ENCODE data around the gene NOS1. TPM values are rescaled to one million over a fixed set of nuclear protein-coding genes. Genes with fewer than 3 reads are reported as not detected.

Gene NOS1
- total and polyA plus RNA-seq, 2 of the 8 experiments (the other 6 are each of a cell fraction or from before 2014, with no cell fraction given) = 1.5 to 2.0 TPM

DNA sequence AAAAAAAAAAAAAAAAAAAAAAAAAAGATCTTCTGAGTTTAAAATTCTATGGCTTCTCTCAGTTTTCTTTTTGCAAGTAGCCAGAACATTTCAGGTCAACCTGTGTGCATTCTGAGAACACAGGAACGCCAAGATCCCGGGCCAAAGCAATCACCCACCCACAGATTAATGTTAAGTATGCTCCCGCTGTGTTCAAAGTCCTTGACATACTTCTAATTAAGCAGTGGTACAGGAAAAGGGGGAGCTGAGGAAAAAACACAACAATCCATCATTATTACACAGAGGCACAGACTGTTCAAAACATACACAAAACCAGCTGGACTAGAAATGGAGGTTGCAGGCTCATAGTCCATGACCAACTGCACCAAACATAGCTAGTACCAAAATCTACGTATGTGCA is 174.0 kb downstream of the NOS1 start:
- no peak overlapping the region for H3K56ac ChIP-seq (replicated peaks; ENCODE audit: insufficient read length, low read depth, low read length)
- no peak overlapping the region for H3K9ac ChIP-seq (replicated peaks in 1 of 4; ENCODE audit: extremely low read depth in 1 of 4, low read depth in 3 of 4, low read length in 3 of 4)
- H2AK5ac ChIP-seq (ENCODE audit: low read depth, low read length) = no peak overlapping the region
- peaks cover 7 to 39% of the 10 kb centered on the region in 2 experiments; a peak in 3 of 4 replicates for H3K79me2 ChIP-seq (ENCODE audit: control insufficient read depth in 1 of 2, insufficient read depth in 2 of 2, low read length in 2 of 2)
- H3K9me3 ChIP-seq (ENCODE audit: insufficient read depth in 2 of 2, low read depth in 1 of 2, low read length in 1 of 2) = no peaks in the 10 kb centered on the region
- H4K91ac ChIP-seq (replicated peaks; ENCODE audit: insufficient read length, low read length) = no peak overlapping the region
- H3K27ac ChIP-seq (ENCODE audit: low read depth, low read length) = no peak overlapping the region
- no peak overlapping the region for H2BK5ac ChIP-seq (ENCODE audit: low read depth, low read length)
- peaks cover 10 to 40% (median 26%) of the 10 kb centered on the region in 4 experiments; a peak in 6 of 8 replicates for H3K36me3 ChIP-seq (ENCODE audit: control insufficient read depth in 2 of 4, insufficient read depth in 4 of 4, low read length in 3 of 4)
- no peak overlapping the region for H3K14ac ChIP-seq (ENCODE audit: insufficient read length)
- peaks cover 13% of the 10 kb centered on the region; the same call in 1 of the 2 replicates for H3K23me2 ChIP-seq (ENCODE audit: low read depth, low read length)
- H3K4me1 ChIP-seq (replicated peaks in 1 of 4; ENCODE audit: control insufficient read depth in 3 of 4, insufficient read depth in 4 of 4, low read length in 3 of 4) = peaks cover 2 to 9% (median 4%) of the 10 kb centered on the region in 4 experiments; a peak in 5 of 7 replicates
- no peak for FAIRE-seq
- H3K27me3 ChIP-seq (replicated peaks in 1 of 4; ENCODE audit: control insufficient read depth in 3 of 4, extremely low read depth in 1 of 4, insufficient read depth in 3 of 4, low read length in 3 of 4) = peaks cover 0 to 2% (median 0%) of the 10 kb centered on the region in 4 experiments; a peak in 1 of 7 replicates
- DNase-seq (ENCODE audit: low read depth in 1 of 2, low spot score in 2 of 2) = no peak
- H3K79me1 ChIP-seq (ENCODE audit: low read depth, low read length) = peaks cover 8% of the 10 kb centered on the region
- H2BK12ac ChIP-seq (ENCODE audit: low read depth, low read length) = no peak overlapping the region
- H2BK20ac ChIP-seq (ENCODE audit: low read length) = no peak overlapping the region
- no peak overlapping the region for H3K4me3 ChIP-seq (ENCODE audit: extremely low read depth in 1 of 4, insufficient read depth in 2 of 4, low read depth in 3 of 4, low read length in 4 of 4)
- ChIA-PET POLR2A (ENCODE audit: partially characterized antibody) (interaction anchor here (1.0 to 1.5 kb wide), 2 partner anchors 13 to 27 kb away, joined by 3 to 4 read pairs; no protein-coding TSS in a partner anchor), CTCF (ENCODE audit: partially characterized antibody) (interaction anchor here (0.7 kb wide), 1 partner anchor 76 kb away, joined by 3 read pairs; no protein-coding TSS in a partner anchor)
- H2BK15ac ChIP-seq (ENCODE audit: low read length) = no peak overlapping the region
- peaks cover 0 to 10% of the 10 kb centered on the region in 2 experiments for H4K20me1 ChIP-seq (replicated peaks in 1 of 2; ENCODE audit: control insufficient read depth in 1 of 2, insufficient read depth in 2 of 2, low read length in 2 of 2)
- no peak overlapping the region for H3K23ac ChIP-seq (ENCODE audit: insufficient read length)
- H3K18ac ChIP-seq (ENCODE audit: extremely low read depth, low read length) = no peak overlapping the region
- no peak overlapping the region for H2AFZ ChIP-seq (ENCODE audit: low read length)
- H4K5ac ChIP-seq (ENCODE audit: insufficient read length, low read depth, low read length) = no peak overlapping the region
- H4K8ac ChIP-seq (ENCODE audit: extremely low read depth, insufficient read depth, low read length) = no peak overlapping the region
- WGBS, 2 experiments (ENCODE audit: extremely low coverage in 1 of 2, insufficient coverage in 1 of 2, insufficient read length in 1 of 2, insufficient replicate concordance in 2 of 2, low coverage in 1 of 2, low lambda C conversion rate in 2 of 2, missing lambda C conversion rate in 1 of 2) = 88% methylated on average over 4 of the region's 4 CpGs; no CpG with 5 or more reads in 1 of the 2 experiments
- H2BK120ac ChIP-seq (replicated peaks; ENCODE audit: low read depth, low read length) = no peak overlapping the region
- H3K4me2 ChIP-seq (ENCODE audit: insufficient read depth in 1 of 2, low read depth in 2 of 2, low read length in 2 of 2) = no peak overlapping the region
- no peak overlapping the region for H3K4ac ChIP-seq (replicated peaks; ENCODE audit: insufficient read length, low read depth, low read length)
- TF ChIP-seq SIN3A (conservative IDR thresholded peaks at IDR 0.05 in 1 of 2, IDR thresholded peaks at IDR 0.05 in 1 of 2; ENCODE audit: low read depth in 1 of 2, low read length in 2 of 2) (no peak), EZH2 (IDR thresholded peaks at IDR 0.05; ENCODE audit: low read depth, low read length, severe bottlenecking) (no peak), RXRA (IDR thresholded peaks at IDR 0.05; ENCODE audit: insufficient read depth, low read depth, low read length) (no peak), TAF7 (optimal IDR thresholded peaks at IDR 0.05; ENCODE audit: borderline replicate concordance, low read depth, low read length) (no peak), ZNF274 (IDR thresholded peaks at IDR 0.05; ENCODE audit: borderline replicate concordance, extremely low read depth, low read length) (no peak), BACH1 (IDR thresholded peaks at IDR 0.05; ENCODE audit: low read length) (no peak), YY1 (IDR thresholded peaks at IDR 0.05; ENCODE audit: low read depth, low read length) (no peak), BRCA1 (IDR thresholded peaks at IDR 0.05; ENCODE audit: low read depth, low read length) (no peak), FOSL1 (IDR thresholded peaks at IDR 0.05; ENCODE audit: insufficient read depth, low read depth, low read length) (no peak), POLR2A (IDR thresholded peaks at IDR 0.05; ENCODE audit: control extremely low read depth in 1 of 2, low read depth in 2 of 2, low read length in 2 of 2) (no peak), JUND (IDR thresholded peaks at IDR 0.05; ENCODE audit: low read length) (no peak), CBX5 (IDR thresholded peaks at IDR 0.05; ENCODE audit: low read depth, low read length) (no peak), CEBPB (IDR thresholded peaks at IDR 0.05; ENCODE audit: low read depth, low read length) (no peak), SP4 (IDR thresholded peaks at IDR 0.05; ENCODE audit: low read length) (no peak), SP2 (IDR thresholded peaks at IDR 0.05; ENCODE audit: low read length) (no peak)

Measured in H1 (cell line).